Measurements from ENCODE around the gene PXT1. TPM values are rescaled to one million over a fixed set of nuclear protein-coding genes. Genes with fewer than 3 reads are reported as not detected.

PXT1 gene
- total and polyA plus RNA-seq, 9 of the 15 experiments (the other 6 are each of a cell fraction or from before 2014, with no cell fraction given), result 0.09 to 0.11 (median 0.10) TPM; not detected in 5

- TF ChIP-seq, protein P1, sequence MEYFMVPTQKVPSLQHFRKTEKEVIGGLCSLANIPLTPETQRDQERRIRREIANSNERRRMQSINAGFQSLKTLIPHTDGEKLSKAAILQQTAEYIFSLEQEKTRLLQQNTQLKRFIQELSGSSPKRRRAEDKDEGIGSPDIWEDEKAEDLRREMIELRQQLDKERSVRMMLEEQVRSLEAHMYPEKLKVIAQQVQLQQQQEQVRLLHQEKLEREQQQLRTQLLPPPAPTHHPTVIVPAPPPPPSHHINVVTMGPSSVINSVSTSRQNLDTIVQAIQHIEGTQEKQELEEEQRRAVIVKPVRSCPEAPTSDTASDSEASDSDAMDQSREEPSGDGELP (CRISPR knock-in tag; IDR thresholded peaks at IDR 0.05; ENCODE audit: borderline replicate concordance), result peak; percentile 73
- no peak for TF ChIP-seq GTF2E2 (tag; IDR thresholded peaks at IDR 0.05)
- TF ChIP-seq, protein P2, sequence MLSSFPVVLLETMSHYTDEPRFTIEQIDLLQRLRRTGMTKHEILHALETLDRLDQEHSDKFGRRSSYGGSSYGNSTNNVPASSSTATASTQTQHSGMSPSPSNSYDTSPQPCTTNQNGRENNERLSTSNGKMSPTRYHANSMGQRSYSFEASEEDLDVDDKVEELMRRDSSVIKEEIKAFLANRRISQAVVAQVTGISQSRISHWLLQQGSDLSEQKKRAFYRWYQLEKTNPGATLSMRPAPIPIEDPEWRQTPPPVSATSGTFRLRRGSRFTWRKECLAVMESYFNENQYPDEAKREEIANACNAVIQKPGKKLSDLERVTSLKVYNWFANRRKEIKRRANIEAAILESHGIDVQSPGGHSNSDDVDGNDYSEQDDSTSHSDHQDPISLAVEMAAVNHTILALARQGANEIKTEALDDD (IDR thresholded peaks at IDR 0.05), result no peak
- no peak for TF ChIP-seq ZNF174 (CRISPR knock-in tag; IDR thresholded peaks at IDR 0.05)
- no peak for TF ChIP-seq PURB (CRISPR knock-in tag; IDR thresholded peaks at IDR 0.05; ENCODE audit: low read depth)
- 0 out of 2 replicates have a peak, but pooled peaks have one; percentile 68 for TF ChIP-seq MTA3 (IDR thresholded peaks at IDR 0.05; ENCODE audit: borderline replicate concordance)
- no peak for TF ChIP-seq COPS2 (conservative IDR thresholded peaks at IDR 0.05)
- no peak for TF ChIP-seq NR2C1 (IDR thresholded peaks at IDR 0.05)
- TF ChIP-seq NR2C1 (tag; IDR thresholded peaks at IDR 0.05), result no peak
- TF ChIP-seq CBX5 (IDR thresholded peaks at IDR 0.05; ENCODE audit: borderline replicate concordance, low read depth), result no peak
- TF ChIP-seq ZNF707 (CRISPR knock-in tag; conservative IDR thresholded peaks at IDR 0.05), result no peak
- TF ChIP-seq CHD1 (IDR thresholded peaks at IDR 0.05; ENCODE audit: low read length), result no peak
- no peak for TF ChIP-seq EWSR1 (IDR thresholded peaks at IDR 0.05; ENCODE audit: borderline replicate concordance, low read depth, partially characterized antibody)
- no peak for TF ChIP-seq NFATC3 (IDR thresholded peaks at IDR 0.05)
- TF ChIP-seq E2F6 (IDR thresholded peaks at IDR 0.05; ENCODE audit: borderline replicate concordance in 1 of 2, extremely low read depth in 1 of 2, insufficient read depth in 1 of 2, insufficient read length in 1 of 2, low read depth in 1 of 2, low read length in 1 of 2, poor library complexity in 1 of 2, severe bottlenecking in 1 of 2), result no peak
- TF ChIP-seq ZFP36 (IDR thresholded peaks at IDR 0.05; ENCODE audit: low read depth, low read length, partially characterized antibody), result no peak
- TF ChIP-seq, protein P3, sequence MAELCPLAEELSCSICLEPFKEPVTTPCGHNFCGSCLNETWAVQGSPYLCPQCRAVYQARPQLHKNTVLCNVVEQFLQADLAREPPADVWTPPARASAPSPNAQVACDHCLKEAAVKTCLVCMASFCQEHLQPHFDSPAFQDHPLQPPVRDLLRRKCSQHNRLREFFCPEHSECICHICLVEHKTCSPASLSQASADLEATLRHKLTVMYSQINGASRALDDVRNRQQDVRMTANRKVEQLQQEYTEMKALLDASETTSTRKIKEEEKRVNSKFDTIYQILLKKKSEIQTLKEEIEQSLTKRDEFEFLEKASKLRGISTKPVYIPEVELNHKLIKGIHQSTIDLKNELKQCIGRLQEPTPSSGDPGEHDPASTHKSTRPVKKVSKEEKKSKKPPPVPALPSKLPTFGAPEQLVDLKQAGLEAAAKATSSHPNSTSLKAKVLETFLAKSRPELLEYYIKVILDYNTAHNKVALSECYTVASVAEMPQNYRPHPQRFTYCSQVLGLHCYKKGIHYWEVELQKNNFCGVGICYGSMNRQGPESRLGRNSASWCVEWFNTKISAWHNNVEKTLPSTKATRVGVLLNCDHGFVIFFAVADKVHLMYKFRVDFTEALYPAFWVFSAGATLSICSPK (IDR thresholded peaks at IDR 0.05; ENCODE audit: borderline replicate concordance), result no peak
- no peak for TF ChIP-seq MXI1 (IDR thresholded peaks at IDR 0.05; ENCODE audit: low read depth, low read length)
- no peak for TF ChIP-seq RFX5 (IDR thresholded peaks at IDR 0.05; ENCODE audit: low read depth, low read length)
- TF ChIP-seq, protein P4, sequence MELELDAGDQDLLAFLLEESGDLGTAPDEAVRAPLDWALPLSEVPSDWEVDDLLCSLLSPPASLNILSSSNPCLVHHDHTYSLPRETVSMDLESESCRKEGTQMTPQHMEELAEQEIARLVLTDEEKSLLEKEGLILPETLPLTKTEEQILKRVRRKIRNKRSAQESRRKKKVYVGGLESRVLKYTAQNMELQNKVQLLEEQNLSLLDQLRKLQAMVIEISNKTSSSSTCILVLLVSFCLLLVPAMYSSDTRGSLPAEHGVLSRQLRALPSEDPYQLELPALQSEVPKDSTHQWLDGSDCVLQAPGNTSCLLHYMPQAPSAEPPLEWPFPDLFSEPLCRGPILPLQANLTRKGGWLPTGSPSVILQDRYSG (tag; conservative IDR thresholded peaks at IDR 0.05; ENCODE audit: low read depth), result peak; percentile 21; the same call in 1 of the 2 replicates
- TF ChIP-seq MBD2 (IDR thresholded peaks at IDR 0.05; ENCODE audit: borderline replicate concordance, low read depth), result no peak
- no peak for TF ChIP-seq RBM22 (IDR thresholded peaks at IDR 0.05; ENCODE audit: low read depth, low read length, poor library complexity, severe bottlenecking)
- TF ChIP-seq ZNF384 (IDR thresholded peaks at IDR 0.05; ENCODE audit: low read depth, low read length), result no peak
- TF ChIP-seq ZNF444 (CRISPR knock-in tag; IDR thresholded peaks at IDR 0.05), result no peak
These were observed 95.0 kb downstream of the PXT1 start (continued) for GRCh38 chr6:36347621-36348020.
